CD4-positive, alpha-beta T cell (primary cell): Measurements from ENCODE around the gene TRAF3. TPM values are rescaled to one million over a fixed set of nuclear protein-coding genes. Genes with fewer than 3 reads are reported as not detected.
"Not testable (repeated sequence)": the region's sequence is repeated elsewhere in the genome, so short reads cannot be mapped to it uniquely, and the experiment has no call there.

ENCODE experiments used
- ATAC-seq: fragments of 200-7000 bp; cut with Tn5 transposase; one replicate; pipeline ENCODE4 v1.10.0; 2022; ENCODE audit warnings: mild to moderate bottlenecking; ENCODE audit not compliant: poor library complexity
- CTCF ChIA-PET: fragments of 350-600 bp; sonication (Branson Sonifier 250); formaldehyde crosslinking; loops from one replicate; lab custom pipeline; 2021; ENCODE audit warnings: antibody characterized with exemption, inconsistent platforms; lab: Charles Lee
- POLR2A ChIA-PET: fragments of 350-600 bp; sonication (Branson Sonifier 250); formaldehyde crosslinking; loops from one replicate; lab custom pipeline; 2021; ENCODE audit warnings: antibody characterized with exemption, inconsistent platforms; lab: Charles Lee
- DNase-seq, 14 experiments: peaks; one replicate each; pipeline ENCODE4 v3.0.0-alpha.2; 2013 to 2020; ENCODE audit warnings: mixed read lengths in 2 of 14
- H3K27ac ChIP-seq, 2 donors: one replicate each; pipeline versions ENCODE4 v1.5.1 to v1.7.0; 2013; ENCODE audit warnings: low read length in 2 of 2, low read depth in 1 of 2, mild to moderate bottlenecking in 1 of 2
- H3K27me3 ChIP-seq, 2 experiments: 1 replicate in 1 of 2; 2 replicates in 1 of 2; pipeline versions ENCODE4 v1.6.1 to v1.7.0; 2013; ENCODE audit warnings: low read length in 2 of 2, control low read depth in 1 of 2, mild to moderate bottlenecking in 1 of 2, moderate library complexity in 1 of 2; ENCODE audit not compliant: insufficient read depth in 2 of 2, control insufficient read depth in 1 of 2
- H3K36me3 ChIP-seq: one replicate; pipeline ENCODE4 v1.6.1; 2013; ENCODE audit warnings: low read length, control low read depth; ENCODE audit not compliant: insufficient read depth
- H3K4me1 ChIP-seq: one replicate; pipeline ENCODE4 v1.6.1; 2013; ENCODE audit warnings: low read length, control low read depth; ENCODE audit not compliant: insufficient read depth
- H3K4me3 ChIP-seq: one replicate; pipeline ENCODE4 v1.5.1; 2013; ENCODE audit warnings: mild to moderate bottlenecking, low read length, moderate library complexity
- H3K9me3 ChIP-seq, 2 experiments: 1 replicate in 1 of 2; 2 replicates in 1 of 2; pipeline versions ENCODE4 v1.6.1 to v1.7.0; 2013; ENCODE audit warnings: low read length in 2 of 2, mild to moderate bottlenecking in 2 of 2, control low read depth in 1 of 2, moderate library complexity in 1 of 2; ENCODE audit not compliant: control insufficient read depth in 1 of 2, insufficient read depth in 1 of 2
- H3K27ac Mint-ChIP-seq: one replicate; pipeline ENCODE4 v1.8.0; 2020; ENCODE audit warnings: mixed read lengths
- H3K27me3 Mint-ChIP-seq: one replicate; pipeline ENCODE4 v1.8.0; 2021; ENCODE audit warnings: mixed read lengths
- H3K36me3 Mint-ChIP-seq: one replicate; pipeline ENCODE4 v1.8.0; 2021; ENCODE audit warnings: low read depth, mixed read lengths
- H3K4me1 Mint-ChIP-seq: one replicate; pipeline ENCODE4 v1.8.0; 2021; ENCODE audit warnings: low read depth, mixed read lengths
- H3K4me3 Mint-ChIP-seq: one replicate; pipeline ENCODE4 v1.8.0; 2020; ENCODE audit warnings: mild to moderate bottlenecking, mixed read lengths
- H3K9me3 Mint-ChIP-seq: one replicate; pipeline ENCODE4 v1.8.0; 2020; ENCODE audit warnings: mixed read lengths
- CTCF ChIP-seq: fragments of 200-600 bp; IDR thresholded peaks from one replicate; pipeline ENCODE4 v1.8.0; 2022; ENCODE audit warnings: antibody characterized with exemption, mild to moderate bottlenecking
- intact Hi-C, 2 experiments: fragments of 100-400 bp; cut with DNase I in 1 of 2; cut with micrococcal nuclease in 1 of 2; formaldehyde crosslinking; loops; one replicate each; pipeline versions ENCODE4 v1.15.1 to v1.9.0; 2023 to 2025; cut with DNase I, micrococcal nuclease
- total RNA-seq, 174 experiments: library from RNA in 2 of 174; stranded (reverse) in 2 of 174; gene quantifications; one replicate each; pipeline ENCODE4 v1.2.3 and lab custom pipeline; 2021 to 2026

TRAF3 gene
- total RNA-seq, 2 experiments from 2014 or later = 27.1 to 32.4 TPM

DNA sequence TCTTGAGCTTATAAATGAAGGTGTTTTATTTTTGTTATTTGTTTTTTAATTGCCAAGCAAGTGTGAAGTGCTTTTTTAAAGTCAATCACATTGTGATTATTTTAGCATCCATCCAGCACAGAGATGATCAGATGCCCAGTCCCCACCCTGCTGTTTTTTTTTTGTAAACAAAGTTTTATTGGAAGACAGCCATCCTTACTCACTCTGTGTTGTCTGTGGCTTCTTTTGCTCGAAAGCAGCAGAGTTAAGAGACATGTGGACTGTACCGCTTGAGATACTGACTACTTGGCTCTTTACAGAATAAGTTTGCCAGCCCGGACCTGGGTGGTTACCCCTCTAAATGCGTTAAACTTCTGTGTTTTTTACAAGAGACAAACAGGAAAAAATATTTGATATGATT, 114.3 kb downstream of the TRAF3 start:
- ChIA-PET CTCF (no interaction called here), POLR2A (no interaction called here)
- DNase-seq (no peak), ATAC-seq (no peak)
- intact Hi-C loops = no loop called here
- H3K4me1 ChIP-seq = no peaks in the 10 kb centered on the region
- Mint-ChIP-seq H3K27me3 (no peaks in the 10 kb centered on the region), H3K9me3 (no peaks in the 10 kb centered on the region), H3K27ac (no peak overlapping the region), H3K4me3 (no peak overlapping the region), H3K4me1 (no peaks in the 10 kb centered on the region), H3K36me3 (peaks cover 87% of the 10 kb centered on the region)
- no peak overlapping the region for H3K4me3 ChIP-seq
- H3K9me3 ChIP-seq = no peaks in the 10 kb centered on the region
- peaks cover 68% of the 10 kb centered on the region for H3K36me3 ChIP-seq
- no peaks in the 10 kb centered on the region for H3K27me3 ChIP-seq
- no peak for TF ChIP-seq CTCF
- H3K27ac ChIP-seq = no peak overlapping the region

GRCh38 chr14:102892651-102893050, 115.4 kb downstream of the TRAF3 start:
- Histone ChIP-seq H3K27me3 (no peaks in the 10 kb centered on the region), H3K4me3 (no peak overlapping the region), H3K4me1 (no peaks in the 10 kb centered on the region), H3K36me3 (peaks cover 73% of the 10 kb centered on the region), H3K27ac (no peak overlapping the region), H3K9me3 (no peaks in the 10 kb centered on the region)
- Mint-ChIP-seq H3K27ac (no peak overlapping the region), H3K36me3 (peaks cover 79% of the 10 kb centered on the region), H3K27me3 (no peaks in the 10 kb centered on the region), H3K4me3 (no peak overlapping the region), H3K9me3 (no peaks in the 10 kb centered on the region), H3K4me1 (no peaks in the 10 kb centered on the region)
- DNase-seq (no peak), ATAC-seq (no peak)
- intact Hi-C loops = no loop called here
- ChIA-PET CTCF (no interaction called here), POLR2A (no interaction called here)
- no peak for TF ChIP-seq CTCF

DNA sequence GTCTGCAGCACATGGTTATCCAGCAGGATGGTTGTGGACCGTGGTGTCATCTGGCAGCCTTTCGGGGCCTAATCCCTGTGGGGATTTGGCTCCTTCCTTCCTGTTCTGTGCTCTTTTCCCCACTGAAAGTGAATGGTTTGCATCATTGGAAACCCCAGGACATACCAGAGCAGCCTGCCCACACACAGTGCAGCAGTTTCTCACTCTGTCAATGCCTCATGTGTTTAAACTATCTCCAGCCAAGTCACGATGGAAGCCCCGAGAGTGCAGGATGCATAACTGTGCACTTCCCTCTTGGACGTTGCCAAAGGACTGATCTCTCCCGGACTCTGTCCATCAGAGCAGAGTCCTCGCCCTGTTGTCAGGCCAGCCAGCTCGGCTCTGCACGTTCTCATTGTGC, 116.2 kb downstream of the TRAF3 start:
- ATAC-seq (no peak), DNase-seq (no peak)
- Mint-ChIP-seq H3K27me3 (no peaks in the 10 kb centered on the region), H3K4me3 (no peak overlapping the region), H3K36me3 (peaks cover 78% of the 10 kb centered on the region), H3K4me1 (no peaks in the 10 kb centered on the region), H3K27ac (no peak overlapping the region), H3K9me3 (no peaks in the 10 kb centered on the region)
- no peaks in the 10 kb centered on the region for H3K27me3 ChIP-seq
- no peaks in the 10 kb centered on the region for H3K4me1 ChIP-seq
- H3K4me3 ChIP-seq = no peak overlapping the region
- no peak overlapping the region for H3K27ac ChIP-seq
- POLR2A ChIA-PET = no interaction called here
- TF ChIP-seq CTCF = no peak
- H3K9me3 ChIP-seq = no peaks in the 10 kb centered on the region
- CTCF ChIA-PET = no interaction called here
- intact Hi-C loops = no loop called here
- H3K36me3 ChIP-seq = peaks cover 73% of the 10 kb centered on the region

DNA sequence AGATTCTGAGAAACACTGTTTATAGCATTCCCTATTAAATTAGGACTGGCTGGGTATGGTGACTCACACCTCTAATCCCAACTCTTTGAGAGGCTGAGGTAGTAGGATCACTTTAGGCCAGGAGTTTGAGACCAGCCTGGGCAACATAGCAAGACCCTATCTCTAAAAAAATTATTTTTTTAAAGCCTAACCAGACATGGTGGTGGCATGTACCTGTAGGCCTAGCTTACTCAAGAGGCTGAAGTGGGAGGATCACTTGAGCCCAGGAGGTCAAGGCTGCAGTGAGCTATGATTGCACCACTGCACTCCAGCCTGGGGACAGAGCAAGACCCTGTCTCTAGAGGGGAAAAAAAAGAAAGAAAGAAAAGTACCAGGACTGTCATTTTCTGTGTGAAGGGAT, 119.5 kb downstream of the TRAF3 start:
- DNase-seq, H3K27me3 Mint-ChIP-seq, H3K4me3 ChIP-seq, H3K9me3 ChIP-seq, intact Hi-C loops, H3K27me3 ChIP-seq, H3K27ac Mint-ChIP-seq, H3K4me3 Mint-ChIP-seq, ATAC-seq, H3K9me3 Mint-ChIP-seq, POLR2A ChIA-PET, H3K27ac ChIP-seq, CTCF ChIA-PET, H3K4me1 ChIP-seq: not testable (repeated sequence)
- peaks cover 71% of the 10 kb centered on the region for H3K36me3 Mint-ChIP-seq
- peaks cover 11% of the 10 kb centered on the region for H3K4me1 Mint-ChIP-seq
- peaks cover 71% of the 10 kb centered on the region for H3K36me3 ChIP-seq
